H1 (cell line): ENCODE data around the gene NDST4. TPM values are rescaled to one million over a fixed set of nuclear protein-coding genes. Genes with fewer than 3 reads are reported as not detected.

Experiments used
- ASH2L ChIP-seq: fragments of 200-600, 300-600 bp; sonication (generic); IDR thresholded peaks from one replicate; pipeline ENCODE4 v1.7.1; 2017; ENCODE audit warnings: low read length
- CREB1 ChIP-seq: IDR thresholded peaks from 2 replicates; pipeline ENCODE4 v1.6.1; 2012; ENCODE audit warnings: inconsistent platforms
- JUN ChIP-seq: IDR thresholded peaks from 2 replicates; pipeline ENCODE4 v1.6.1; 2011; ENCODE audit warnings: low read depth, mild to moderate bottlenecking, improper control_type of control experiment, low read length
- JUND ChIP-seq: IDR thresholded peaks from 2 replicates; pipeline ENCODE4 v1.6.1; 2011; ENCODE audit warnings: mild to moderate bottlenecking, improper control_type of control experiment, low read length
- SIN3A ChIP-seq, 2 experiments: IDR thresholded peaks in 1 of 2; conservative IDR thresholded peaks in 1 of 2; 2 replicates each; pipeline ENCODE4 v1.6.1; 2011 to 2012; ENCODE audit warnings: low read length in 2 of 2, improper control_type of control experiment in 1 of 2, low read depth in 1 of 2, mild to moderate bottlenecking in 1 of 2
- polyA plus RNA-seq, 7 experiments: library from polyadenylated mRNA; depleted of rRNA in 3 of 7; stranded (reverse) in 5 of 7; unstranded in 2 of 7; fragments of >200 nt in 5 of 7; fragments of 200-250 nt in 2 of 7; gene quantifications; 1 replicate in 5 of 7; 2 replicates in 1 of 7; 4 replicates in 1 of 7; pipeline versions ENCODE4 v1.2.1 to v1.2.3, GENCODE V29; 2011 to 2013; ENCODE audit warnings: missing spikeins in 2 of 7, mixed read lengths in 2 of 7
- total RNA-seq: library from RNA; stranded (reverse); fragmentation: NEBNext Ultra II Directional; extraction: Animal tissue kit (Norgen Biotek cat#: 25700); gene quantifications from 2 replicates; pipeline ENCODE4 v1.2.1, GENCODE V29; 2021

Gene NDST4
- total and polyA plus RNA-seq, 2 of the 8 experiments (the other 6 are each of a cell fraction or from before 2014, with no cell fraction given) = 0.02 TPM; not detected in 1

DNA sequence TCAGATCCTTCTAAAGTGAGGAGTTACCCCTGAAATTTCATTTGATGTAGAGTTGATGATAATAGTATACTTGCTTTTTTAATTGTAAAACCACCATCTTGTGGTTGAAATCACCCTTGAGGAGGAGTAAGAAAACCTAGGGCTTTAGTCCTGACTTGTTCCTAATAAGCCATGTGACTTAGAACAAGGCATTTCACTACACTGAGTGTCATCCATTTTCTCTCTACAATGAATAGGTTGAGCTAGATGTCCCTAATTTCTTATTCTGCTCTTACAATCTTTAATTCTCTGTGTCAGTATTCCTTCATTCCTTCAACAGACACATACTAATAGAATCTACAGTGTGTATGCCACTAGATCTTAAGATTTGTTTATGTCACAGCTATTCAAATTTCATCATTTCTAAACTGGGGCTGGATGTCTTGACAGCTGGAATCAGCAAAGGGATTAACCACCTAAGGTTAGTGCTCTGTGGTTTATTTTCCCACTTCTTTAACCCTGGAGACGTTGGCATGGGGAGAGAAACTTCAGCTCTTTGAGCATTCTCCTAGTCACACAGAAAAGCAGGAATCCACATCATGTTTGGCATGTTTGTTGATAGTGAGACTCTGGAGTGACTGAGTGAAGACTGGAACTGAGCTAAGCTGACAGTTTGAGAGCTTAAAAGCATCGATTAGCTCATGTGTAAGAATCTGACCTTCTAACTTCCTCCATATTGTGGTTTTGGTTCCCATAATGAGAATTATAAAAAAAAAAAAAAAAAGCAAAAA, 246.3 kb downstream of the NDST4 start (continued):
- TF ChIP-seq SIN3A (conservative IDR thresholded peaks at IDR 0.05 in 1 of 2, IDR thresholded peaks at IDR 0.05 in 1 of 2; ENCODE audit: low read depth in 1 of 2, low read length in 2 of 2) (no peak), JUND (no peak), ASH2L (no peak), JUN (no peak), CREB1 (no peak)
